NCI-H2227 (cell line): ENCODE results near the gene UFD1.

ENCODE experiments used
- DNase-seq: peaks from one replicate; lab custom pipeline; 2025; ENCODE audit not compliant: unreplicated experiment; lab: John Stamatoyannopoulos, UW

UFD1 gene

DNA sequence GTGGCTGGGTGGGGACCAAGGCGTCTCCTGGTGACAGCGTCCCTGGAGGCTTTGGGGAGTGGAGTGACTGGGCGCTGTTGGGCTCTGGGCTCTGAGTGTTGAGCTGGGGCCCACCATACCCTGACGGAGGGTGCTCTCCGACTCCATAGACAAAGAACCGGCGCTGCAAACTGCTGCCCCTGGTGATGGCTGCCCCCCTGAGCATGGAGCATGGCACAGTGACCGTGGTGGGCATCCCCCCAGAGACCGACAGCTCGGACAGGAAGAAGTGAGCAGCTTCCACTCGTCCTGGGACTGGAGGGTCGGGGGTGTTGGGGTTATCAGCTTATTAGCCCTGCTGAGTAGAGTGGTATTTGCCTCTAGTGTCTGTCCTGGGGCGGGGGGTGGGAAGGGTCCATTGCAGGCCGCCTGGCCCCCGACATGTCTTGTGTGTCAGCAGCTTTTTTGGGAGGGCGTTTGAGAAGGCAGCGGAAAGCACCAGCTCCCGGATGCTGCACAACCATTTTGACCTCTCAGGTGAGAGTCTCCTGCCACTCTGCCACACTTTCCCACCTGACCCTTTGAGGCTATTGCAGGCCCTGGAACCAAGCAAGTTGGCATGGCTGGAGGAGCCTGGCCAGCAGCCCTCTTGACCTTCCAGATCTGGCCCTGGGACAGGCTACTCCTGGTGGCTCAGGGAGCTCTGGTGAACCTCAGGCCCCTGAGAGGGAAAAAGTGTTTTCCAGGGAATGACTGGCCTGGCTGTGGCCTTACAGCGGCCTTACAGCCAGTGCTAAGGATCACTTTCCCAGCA is 37.6 kb upstream of the UFD1 start:
- DNase-seq, result no peak

DNA sequence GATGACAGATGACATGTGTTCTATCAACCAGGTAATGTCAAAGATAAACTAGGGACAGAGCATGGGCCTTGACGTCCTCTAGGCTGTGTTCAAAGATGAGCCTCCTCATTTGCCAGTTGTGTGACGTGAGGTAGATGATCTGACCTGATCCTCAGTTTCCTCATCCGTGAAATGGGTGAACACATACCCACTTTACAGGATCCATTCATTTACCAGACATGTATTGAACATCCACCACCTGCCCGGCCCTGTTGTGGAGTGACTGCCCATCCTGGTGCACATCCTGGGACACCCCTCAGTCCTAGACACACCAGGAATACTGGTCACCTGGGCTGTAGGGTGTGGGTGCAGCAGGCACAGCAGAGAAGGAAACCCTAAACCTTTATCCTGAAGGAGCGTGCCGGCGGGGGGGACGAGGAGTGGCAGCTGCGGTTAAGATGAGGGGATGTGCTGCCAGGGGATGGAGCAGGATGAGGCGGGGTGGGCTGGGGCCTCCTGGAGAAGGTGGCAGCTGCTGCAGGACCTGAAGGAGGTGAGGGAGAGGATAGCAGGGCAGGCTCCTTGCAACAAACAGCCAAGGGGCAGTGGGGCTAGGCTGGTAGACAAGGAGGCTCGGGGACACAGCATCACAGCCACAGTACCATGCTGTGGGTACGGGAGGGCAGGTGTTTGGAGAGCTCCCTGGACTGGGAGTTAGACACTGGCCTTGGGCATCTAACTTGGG is 36.8 kb upstream of the UFD1 start:
- no peak for DNase-seq

DNA sequence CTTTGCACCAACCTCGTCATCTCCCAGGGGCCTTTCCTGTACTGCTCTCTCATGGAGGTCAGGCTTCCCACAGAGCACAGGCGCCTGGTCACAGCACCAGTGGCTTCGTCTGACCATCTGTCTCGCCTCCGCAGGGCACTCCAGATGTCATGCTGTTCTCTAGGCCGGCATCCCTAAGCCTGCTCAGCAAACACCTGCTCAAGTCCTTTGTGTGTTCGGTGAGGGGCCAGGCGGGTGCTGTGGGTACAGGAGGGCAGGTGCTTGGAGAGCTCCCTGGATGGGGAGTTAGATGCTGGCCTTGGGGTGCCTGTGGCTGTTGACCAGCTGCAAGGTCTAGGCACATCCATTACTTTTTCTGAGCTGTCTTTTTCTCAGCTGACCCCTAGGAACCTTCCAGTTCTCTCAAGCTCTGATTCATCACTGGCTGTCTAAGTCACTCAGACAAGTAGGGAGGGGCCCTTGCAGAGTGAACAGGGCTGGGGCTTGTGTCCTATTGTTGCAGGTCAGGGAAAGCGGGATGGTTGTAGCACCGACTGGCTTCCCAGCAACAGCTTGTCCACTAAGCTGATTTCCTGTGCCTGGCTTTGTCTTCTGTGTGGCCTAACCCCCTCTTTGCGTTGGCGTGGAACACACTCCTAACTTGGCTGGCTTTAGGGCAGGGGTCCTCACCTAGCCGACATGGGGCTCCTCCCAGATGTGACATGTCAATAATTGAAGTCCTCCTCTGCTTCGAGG is 36.0 kb upstream of the UFD1 start:
- no peak for DNase-seq

DNA sequence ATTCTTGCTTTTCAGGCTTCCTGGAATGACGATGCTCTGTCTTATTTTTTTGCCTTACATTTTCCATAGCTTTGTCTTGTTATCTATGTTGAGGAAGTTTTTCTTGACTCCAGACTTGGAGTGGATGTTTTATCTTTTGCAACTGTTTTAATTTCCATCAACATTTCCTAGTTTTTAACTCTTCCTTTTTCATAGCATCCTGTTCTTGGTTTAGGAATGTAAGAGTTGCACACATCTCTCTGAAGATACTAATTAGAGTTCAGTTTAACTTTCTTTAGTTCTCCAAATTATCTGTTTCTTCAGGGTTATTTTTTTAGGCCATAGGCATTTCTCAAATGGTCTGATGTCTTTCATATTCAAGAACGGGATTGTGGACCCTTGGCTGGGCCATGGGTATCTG is 34.8 kb upstream of the UFD1 start:
- no peak for DNase-seq

DNA sequence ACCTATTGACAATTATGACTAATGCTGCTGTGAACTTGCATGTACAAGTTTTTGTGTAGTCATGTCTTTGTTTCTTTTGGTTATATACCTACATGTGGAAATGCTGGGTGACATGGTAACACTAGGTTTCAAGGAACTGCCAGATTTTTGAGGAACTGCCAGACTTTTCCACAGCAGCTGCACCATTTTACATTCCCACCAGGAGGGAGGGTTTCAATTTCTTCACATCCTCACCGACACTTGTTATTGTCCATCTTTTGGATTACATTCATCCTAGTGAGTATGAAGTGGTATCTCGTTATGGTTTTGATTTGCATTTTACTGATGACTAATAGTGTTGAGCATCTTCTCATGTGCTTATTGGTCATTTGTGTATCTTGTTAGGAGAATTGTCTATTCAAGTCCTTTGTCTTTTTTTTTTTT is 31.9 kb upstream of the UFD1 start:
- no peak for DNase-seq

DNA sequence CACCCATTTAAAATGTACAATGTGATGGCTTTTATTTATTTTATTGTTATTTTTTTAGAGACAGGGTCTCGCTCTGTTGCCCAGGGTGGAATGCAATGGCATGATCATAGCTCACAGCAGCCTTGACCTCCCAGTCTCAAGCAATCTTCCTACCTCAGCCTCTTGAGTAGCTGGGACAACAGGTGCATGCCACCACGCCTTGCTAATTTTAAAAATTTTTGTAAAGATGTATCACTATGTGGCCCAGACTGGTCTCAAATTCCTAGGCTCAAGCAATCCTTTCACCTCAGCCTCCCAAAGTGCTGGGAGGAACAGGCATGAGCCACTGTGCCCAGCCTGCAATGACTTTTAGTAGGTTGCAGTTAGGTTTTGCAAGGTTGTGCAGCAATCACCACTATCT is 30.9 kb upstream of the UFD1 start:
- DNase-seq, result no peak

DNA sequence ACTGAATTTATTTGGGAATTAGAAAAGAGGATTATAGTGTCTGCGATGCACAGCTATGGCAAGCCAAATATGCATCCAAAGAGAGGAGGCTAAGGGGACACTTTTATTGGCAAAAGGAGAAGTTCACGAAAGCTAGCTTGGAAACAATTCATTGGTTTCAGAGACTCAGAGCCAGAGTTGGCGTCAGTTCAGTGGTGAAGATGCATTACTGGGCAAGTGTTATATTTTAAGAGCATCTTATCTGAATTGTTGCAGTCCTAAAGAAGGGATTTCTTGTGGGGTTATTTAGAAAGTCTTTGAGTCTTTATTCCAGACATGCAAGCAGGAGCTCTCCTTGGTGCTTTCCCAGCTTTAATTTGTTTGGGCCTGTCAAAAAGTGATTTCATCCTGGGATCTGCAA is 30.2 kb upstream of the UFD1 start:
- no peak for DNase-seq

DNA sequence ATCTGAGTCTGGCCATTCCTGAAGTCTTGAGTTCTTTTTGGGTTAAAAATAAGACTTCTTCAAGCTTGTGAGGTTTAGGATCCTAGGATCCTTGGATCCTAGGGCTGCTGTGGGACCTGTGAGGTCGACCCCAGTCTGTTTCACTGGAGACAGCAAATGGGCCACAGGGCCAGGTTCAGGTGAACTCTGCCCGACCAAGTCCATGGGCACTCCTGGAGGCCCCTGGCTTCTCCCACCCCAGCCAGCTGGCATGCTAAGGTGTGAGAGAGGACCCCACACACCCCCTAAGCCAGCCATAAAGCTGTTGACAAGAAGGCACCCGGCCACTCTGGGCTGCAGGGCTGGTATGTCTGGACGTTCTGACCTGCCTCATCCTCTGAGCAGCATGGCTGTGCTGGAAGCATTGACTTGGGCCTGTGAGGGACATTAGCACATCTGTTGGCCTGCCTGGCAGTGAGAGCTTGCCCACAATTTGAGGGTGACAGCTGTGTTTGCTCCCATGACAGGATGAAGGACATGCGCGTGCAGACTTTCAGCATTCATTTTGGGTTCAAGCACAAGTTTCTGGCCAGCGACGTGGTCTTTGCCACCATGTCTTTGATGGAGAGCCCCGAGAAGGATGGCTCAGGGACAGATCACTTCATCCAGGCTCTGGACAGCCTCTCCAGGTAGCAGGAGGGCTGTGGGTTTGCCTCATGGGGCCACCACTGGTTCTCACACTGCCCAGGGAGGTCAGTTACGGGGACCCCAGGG is 29.2 kb upstream of the UFD1 start:
- DNase-seq, result no peak

DNA sequence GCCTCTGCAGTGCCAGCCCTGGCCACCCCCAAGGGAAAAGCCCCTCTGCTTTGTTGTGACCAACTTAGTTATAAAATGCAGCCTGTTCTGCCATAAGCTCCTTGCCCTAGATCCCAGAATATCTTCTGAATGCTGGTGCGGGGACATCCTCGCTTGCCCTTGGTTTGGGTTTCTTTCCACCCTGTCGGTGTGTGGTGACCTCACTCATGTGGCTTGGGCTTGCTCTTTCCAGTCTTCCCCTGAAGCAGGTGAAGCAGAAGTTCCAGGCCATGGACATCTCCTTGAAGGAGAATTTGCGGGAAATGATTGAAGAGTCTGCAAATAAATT is 28.5 kb upstream of the UFD1 start:
- DNase-seq, result no peak

DNA sequence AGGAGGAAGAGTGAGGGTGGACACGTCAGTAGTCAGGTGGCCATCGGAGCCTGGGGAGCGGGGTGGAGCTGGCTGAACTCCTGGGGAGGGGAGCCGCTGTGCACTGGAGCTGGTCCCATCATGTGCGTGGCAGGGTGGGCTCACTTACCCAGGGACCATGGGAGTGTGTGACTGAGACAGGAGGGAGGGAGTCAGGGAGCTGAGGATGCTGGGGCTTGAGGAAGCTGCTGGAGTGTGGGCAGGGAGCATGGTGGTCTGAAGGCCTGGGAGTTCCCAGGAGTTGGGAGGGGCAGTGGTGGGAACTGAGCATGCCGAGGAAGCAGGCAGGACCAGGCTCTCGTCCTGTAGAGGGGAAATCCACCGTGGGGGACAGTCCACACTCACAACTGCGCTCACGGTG is 27.2 kb upstream of the UFD1 start:
- no peak for DNase-seq

DNA sequence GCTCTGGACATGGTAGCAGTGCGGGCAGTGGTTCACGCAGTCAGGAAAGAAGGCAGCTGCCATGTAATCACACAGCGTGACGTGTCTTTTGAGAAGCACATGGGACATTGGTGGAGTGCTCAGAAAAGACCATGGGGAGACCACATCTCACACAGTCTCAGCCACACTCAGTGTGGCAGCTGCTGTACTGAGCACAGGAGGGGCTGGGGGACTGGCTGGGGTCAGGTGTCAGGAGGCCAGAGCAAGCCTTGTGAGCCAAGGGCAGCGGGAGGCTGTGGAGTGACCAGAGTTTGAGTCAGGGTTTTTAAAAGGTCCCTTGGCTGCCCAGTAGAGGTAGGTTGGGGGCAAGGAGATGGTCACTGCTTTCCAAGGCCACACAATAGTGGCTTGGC is 26.7 kb upstream of the UFD1 start:
- DNase-seq, result no peak

DNA sequence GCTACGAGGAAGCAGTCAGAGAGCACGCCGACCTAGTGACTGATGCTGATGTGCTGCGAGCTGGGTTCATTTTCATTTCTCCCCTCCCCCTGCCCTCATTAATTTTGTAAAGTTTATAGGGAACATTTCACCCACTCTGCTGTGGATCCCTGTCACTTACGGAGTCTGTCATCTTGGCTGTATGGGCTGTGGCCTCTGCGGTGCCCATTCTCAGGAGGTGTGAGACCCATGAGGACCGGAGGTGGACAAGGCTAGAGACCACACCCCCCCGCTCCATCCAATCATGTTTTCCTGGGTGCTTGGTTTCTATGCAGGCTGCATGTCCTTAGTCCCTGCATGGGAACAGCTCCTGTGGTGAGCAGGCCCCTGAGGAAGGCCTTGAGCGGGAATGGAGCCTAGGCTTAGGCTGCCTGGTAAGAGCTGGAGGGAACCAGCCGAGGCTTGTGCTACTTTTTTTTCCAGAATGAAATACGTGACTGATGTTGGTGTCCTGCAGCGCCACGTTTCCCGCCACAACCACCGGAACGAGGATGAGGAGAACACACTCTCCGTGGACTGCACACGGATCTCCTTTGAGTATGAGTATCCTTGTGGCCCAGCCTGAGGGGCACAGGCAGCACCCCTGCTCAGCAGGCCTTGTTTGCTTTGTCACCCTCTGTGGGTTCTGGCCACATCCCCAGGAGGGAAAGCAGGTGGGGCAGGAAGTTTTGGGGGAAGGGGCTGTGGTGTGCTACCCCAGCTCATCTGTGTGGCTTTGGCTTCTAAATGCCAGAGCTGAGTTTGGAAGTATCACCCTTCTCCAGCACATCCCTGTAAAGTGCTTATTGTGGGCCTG is 26.1 kb upstream of the UFD1 start:
- DNase-seq, result no peak

DNA sequence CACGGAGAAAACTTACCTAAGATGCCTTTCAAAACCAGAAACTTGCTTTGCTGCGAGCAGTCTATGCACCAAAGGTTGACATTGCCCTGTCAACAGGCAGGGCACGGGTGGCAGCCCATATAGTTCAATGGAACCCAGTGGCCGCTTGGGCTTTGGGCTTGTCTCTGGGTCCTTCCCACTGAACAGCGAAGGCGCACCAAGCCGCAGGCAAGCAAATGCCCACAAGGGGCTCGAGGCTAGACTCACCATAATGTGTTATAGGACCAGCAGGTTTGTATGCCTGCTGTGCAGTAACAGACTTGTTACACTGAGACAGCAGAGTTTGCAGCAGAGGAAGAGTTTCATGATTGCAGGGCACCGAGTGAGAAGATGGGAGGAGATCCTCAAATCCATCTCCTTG is 24.9 kb upstream of the UFD1 start:
- DNase-seq, result no peak

DNA sequence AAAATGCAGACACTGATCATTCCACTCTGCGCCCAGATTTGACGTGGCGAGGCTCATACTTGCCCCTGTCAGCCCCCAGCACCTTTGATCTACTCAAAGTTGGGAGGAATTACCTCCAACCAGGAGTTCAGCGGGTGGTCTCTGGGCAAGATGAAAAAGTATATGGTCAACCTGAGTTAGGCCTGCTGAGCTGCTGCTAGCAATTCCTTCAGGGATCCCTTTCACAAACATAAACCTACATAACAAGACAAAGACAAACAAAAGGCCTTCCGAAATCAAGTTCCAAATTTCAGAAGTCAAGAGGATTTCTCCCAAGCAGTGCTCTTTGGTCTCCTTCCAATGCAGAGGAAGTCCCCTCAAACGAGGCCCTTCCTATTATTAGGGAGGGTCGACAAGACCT is 24.4 kb upstream of the UFD1 start:
- no peak for DNase-seq

DNA sequence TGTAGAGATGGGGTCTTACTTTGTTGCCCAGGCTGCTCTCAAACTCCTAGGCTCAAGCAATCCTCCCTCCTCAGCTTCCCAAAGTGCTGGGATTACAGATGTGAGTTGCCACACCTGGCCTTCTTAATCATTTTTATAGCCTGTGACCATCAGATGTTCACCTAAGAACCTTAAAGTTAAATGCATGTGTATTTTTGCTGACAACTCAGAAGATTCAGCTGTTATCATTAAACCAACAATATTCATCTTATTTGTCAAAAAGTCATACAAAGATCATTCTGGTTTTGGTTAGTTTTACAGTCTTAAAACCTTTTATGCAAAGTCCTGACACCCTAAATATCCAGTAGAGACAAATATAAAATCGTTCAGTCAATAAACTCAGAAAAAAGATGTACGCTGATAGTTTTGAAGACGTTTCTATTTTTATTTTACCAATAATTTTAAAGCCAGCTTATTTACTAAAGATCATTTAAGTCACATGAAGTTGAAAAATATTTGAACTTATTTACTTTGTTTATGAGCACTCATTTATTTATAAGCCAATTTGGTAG is 23.0 kb upstream of the UFD1 start:
- no peak for DNase-seq

DNA sequence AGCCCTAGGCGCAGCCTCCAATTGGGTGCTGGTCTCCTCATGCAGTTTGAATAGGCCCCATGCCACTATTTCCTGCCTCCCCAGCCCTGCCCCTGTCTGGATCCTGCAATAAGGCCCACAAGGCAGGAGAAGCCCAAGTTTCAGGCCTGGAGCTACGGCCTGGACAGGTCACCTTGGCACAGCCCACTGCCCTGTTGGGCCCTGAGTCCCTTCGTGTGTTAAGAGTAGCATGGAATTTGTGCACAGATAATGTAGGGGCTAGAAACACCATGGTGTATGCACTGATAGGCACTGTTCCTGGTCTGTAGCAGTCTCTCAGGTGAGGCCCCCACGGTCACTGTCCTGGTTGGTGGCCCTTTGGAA is 20.9 kb upstream of the UFD1 start:
- no peak for DNase-seq

DNA sequence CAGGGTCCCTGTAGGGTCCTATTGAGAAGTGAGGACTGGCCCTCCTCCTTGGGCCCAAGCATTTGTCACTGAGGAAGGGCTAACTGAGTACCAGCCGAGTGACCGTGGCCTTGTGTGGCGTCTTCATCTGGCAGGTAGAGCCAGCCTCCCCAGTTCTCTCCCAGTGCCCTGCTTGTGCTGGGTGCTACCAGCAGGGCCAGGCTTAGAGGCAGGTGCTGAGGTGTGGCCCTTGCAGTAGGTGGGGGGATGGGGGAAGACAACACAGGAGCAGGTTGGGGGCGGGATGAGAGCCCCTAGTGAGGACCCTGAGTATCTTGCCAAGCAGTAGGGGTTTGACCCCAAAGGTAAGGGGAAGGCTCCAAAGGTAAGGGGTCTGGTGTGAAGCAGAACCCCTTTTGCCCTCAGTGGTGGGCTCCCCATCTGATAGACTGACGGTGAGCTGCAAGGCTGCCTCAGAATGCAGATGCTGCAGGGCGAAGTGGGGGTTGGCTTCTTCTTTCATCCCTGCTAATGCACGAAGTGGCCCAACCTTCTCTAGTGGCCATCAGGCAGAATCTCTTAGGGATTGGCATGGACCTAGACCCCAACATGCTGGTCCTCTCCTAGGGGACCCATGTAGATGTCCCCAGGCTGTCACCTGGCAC is 20.4 kb upstream of the UFD1 start:
- no peak for DNase-seq

DNA sequence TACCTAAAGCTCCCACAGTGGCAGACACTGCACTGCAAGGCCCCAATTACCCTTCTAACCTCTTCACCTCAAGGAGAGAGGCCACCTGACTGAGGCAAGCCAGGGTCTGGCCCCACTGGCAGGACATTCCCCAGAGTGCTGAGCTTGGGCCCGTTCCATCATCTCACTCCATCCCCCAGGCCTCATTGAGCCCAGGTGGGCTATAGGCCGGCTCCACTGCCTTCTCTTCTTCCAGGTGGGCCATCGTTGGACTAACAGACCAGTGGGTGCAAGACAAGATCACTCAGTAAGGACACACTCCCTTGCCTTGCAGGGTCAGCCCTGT is 19.8 kb upstream of the UFD1 start:
- no peak for DNase-seq

DNA sequence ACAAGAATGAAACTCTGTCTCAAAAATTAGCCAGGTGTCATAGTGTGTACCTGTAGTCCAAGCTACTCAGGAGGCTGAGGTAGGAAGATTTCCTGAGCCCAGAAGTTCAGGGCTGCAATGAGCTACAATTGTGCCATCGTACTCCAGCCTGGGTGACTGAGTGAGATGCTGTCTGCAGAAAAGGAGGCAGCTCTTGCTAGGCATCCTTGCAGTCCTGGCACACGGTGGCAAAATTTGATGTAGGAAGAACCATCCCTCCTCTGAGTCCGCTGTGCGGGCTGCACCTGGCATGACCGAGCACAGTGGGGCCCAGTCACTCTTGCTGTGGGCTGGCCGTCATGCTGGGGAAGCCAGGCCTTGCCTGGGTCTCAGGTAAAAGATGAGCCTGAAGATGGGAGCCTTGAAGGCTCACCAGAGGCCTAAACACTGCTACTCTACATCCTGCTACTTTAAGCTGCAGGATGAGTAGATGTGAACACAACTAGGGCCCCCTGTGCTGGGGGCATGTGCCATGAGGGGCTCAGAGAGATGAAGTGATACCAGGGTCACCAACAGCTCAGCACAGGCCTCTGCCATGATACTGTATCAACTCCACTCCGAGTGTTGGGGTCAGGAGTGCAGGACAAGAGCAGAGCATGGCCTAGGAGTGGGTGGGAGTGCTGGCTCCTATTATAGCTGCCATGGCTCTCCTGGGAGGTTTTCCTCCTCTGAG is 19.3 kb upstream of the UFD1 start:
- no peak for DNase-seq
